AG09319 (cell line): ENCODE results near the gene RAI14.

ENCODE experiments used
- DNase-seq: peaks from one replicate; pipeline ENCODE4 v3.0.0-alpha.2; 2010; ENCODE audit warnings: low read depth; ENCODE audit errors: extremely low read depth
- CTCF ChIP-seq: IDR thresholded peaks from 2 replicates; pipeline ENCODE4 v1.5.1; 2011; ENCODE audit warnings: low read depth, mild to moderate bottlenecking, inconsistent platforms, low read length, moderate library complexity

The RAI14 gene

GRCh38 chr5:34686762-34687268, 30.7 kb downstream of the RAI14 start:
- TF ChIP-seq CTCF = no peak; the same call in 1 of the 2 replicates
- peak; percentile 66 for DNase-seq

GRCh38 chr5:34687269-34688011, 31.3 kb downstream of the RAI14 start:
- no peak for TF ChIP-seq CTCF
- DNase-seq = no peak

- DNase-seq = no peak
- TF ChIP-seq CTCF = no peak
Observed at GRCh38 chr5:34688015-34688810, 32.1 kb downstream of the RAI14 start.

- DNase-seq = no peak
- TF ChIP-seq CTCF = no peak
Observed at GRCh38 chr5:34690301-34690700, 34.2 kb downstream of the RAI14 start.

- DNase-seq = no peak
- TF ChIP-seq CTCF = no peak
Observed at GRCh38 chr5:34690898-34691297, 34.8 kb downstream of the RAI14 start.

- no peak for TF ChIP-seq CTCF
- DNase-seq = no peak
Observed at GRCh38 chr5:34691326-34691725, 35.2 kb downstream of the RAI14 start.

GRCh38 chr5:34692786-34693185, 36.7 kb downstream of the RAI14 start:
- no peak for TF ChIP-seq CTCF
- DNase-seq = no peak
